NCI-H1092 treated with DMSO at 0.1 percent for 48 hours (cell line): ENCODE data around the gene SOX5.

Experiments used
- DNase-seq: peaks from one replicate; lab custom pipeline; 2025; lab: John Stamatoyannopoulos, UW

SOX5 gene

DNA sequence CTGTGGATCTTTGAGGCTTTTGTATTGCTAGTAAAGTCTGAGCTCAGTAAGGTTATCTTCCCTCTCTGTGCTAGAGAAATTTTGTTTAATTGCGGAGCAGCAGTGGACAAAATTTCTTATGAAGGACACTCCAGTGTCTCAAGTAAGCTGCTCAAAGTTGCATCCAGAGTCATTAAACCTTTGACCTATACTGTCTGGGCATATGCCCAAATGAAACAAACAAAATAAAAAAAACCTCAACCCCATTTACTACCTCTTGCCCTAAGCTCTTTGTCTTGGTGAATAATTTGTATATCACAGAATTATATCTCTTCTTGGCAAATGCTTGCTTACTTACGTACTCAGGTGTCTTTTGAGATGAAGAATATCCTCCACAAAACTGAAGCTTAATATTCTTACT, 465.2 kb downstream of the SOX5 start:
- DNase-seq, result peak; percentile 34

DNA sequence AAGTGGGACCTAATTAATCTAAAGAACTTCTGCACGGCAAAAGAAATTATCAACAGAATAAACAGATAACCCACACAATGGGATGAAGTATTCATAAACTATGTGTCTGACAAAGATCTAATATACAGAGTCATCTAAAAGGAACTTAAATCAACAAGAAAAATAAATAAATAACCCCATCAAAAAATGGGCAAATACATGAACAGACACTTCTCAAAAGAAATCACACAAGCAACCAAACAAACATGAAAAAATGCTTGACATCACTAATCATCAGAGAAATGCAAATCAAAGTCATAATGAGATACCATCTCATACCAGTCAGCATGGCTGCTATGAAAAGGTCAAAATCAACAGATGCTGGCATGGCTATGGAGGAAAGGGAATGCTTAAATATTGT, 466.9 kb downstream of the SOX5 start:
- DNase-seq, result no peak
